ENCODE results near the gene TMOD3.

The TMOD3 gene

DNA sequence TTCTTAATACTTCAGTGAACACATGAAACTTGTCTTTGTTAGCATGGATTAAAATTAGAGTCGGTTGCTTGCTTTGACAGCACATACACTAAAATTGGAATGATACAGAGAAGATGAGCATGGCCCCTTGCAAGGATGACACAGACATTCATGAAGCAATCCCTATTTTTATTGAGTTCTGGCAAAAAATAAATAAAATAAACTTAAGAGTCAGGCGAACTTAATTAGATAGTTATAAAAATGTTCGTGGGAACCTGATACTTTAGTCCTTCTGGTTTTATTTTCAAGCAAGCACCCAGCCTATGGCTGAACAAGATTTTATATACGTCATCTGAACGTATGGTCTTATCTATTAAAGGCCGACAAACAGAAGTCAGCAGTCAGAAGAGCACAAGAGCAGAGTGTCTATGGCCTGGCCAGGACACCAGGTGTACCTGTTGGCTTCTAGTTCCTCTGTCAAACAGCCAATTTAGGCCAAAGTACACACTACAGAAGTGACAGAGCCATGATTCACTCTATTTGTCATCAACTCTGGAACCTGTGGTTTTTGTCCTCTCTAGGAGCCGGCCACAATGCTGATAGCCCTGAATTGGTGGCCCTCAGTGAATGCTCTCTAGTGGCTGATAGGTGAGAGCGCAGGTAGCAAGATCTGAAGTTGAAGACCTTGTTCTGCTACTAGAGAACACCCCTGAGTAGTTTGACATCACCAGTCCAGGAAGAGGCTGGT is 77.8 kb downstream of the TMOD3 start:
- DNase-seq (ENCODE audit: low read depth) = no peak

DNA sequence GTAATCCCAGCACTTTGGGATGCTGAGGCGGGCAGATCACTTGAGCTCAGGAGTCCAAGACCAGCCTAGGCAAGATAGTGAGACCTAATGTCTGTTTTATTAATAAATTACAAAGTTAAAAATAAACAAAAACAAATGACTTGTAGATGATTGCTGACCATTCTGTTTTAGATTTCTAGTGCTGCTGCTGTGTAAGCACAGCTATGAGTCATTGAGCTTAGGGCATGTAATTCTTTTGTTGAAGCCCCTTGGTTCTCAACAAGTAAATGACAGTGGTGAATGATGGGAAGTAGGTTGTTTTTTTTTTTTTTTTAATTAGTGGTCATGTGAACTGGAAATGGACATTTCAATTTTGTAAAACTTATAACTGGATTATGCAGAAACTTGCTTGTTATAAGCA is 78.9 kb downstream of the TMOD3 start:
- DNase-seq (ENCODE audit: low read depth) = no peak

DNA sequence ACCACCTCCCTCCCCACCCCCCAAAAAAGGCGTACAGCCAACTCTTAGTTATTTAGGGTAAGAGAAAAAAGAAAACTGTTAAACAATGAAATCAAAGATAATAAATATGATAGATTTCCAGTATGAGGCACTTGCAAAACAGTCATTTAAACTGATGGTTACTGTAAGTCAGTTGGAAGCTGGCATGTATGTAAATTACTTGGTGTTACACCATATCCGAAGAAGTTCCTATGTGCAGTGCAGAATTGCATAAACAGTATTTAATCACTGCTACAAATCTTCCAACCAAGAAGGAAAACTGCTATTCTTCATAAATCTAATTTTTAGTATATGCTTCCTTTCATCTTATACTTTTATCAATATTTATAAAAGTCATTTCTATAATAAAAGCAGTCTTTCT is 80.1 kb downstream of the TMOD3 start:
- no peak for DNase-seq (ENCODE audit: low read depth)

DNA sequence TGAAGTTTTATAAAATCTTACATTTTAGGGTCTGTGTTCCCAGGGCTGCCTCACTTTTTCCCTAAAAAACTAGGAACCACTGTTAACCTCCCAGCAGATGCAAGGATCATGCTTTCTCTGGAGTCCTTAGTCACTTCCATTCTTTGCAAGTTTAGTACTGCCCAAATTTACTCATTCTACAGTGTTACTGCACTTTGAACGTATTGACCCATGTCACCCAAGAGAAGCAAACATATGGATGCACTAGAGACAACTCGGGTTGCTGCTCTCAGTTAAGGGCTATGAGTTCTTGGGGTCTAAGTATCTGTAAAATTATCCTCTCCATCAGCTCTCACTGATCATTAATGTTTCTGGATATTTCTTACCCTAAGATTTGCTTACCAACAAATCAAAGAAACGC is 83.1 kb downstream of the TMOD3 start:
- no peak for DNase-seq (ENCODE audit: low read depth)

DNA sequence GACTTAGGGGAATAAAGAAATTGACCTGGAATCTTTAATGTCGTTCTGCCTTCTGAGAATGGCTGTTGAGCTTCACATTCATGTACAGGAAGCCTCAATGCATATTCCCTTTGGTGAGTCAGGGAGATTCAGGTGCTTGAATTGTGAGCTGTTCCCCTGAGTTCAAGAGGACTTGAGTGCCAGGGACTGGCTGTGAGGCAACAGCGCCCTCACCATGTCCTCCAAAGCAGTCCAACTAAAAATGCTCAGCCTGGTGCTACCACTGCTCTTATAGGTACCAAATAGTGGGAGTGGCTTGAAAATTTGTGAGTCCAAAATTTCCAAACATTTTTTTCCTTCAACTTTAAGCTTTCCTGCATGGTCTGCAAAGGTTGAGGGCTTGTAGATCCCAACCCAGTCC is 88.0 kb downstream of the TMOD3 start:
- DNase-seq (ENCODE audit: low read depth) = no peak

DNA sequence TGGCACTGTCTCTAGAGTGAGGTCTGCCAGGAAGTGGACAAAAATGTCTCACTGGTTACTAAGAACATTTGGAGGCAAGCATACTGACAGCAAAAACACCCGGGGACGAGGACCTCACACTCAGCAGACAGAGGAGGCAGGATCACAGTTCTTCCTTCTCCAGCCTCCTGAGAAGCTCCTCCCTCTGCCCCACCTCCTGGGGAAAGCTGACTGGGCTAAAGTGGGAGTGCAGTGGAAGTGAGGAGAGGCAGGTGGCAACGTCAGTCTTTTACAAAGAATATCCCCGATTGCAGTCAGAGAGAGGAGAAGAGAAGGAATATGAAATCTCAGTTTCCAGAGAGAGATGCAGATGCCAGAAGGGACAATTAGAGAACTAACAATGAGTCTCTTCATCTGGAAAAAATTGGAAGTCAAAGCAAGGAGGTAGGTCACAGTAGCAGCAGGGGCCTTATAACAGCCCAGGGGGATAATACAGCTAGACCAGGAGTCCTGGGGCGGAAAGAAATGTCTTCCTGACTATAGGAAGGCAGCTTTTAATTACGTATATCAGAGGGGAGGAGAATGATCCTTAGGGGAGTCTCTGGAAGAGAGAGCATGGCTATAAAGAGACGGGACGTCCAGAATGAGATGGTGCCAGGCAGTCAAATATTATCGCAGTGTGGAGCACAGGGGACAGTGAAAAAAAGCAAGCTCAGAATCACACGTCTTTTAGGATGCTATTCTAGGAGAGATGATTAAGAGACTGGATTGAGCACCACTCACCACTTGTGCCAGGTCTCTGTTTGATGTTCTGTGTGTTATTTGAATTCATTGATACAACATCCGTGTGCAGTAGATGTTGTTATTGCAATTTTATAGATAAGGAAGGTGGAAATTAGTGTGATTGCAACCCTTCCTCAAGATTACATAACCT is 95.0 kb downstream of the TMOD3 start:
- DNase-seq (ENCODE audit: low read depth) = no peak

DNA sequence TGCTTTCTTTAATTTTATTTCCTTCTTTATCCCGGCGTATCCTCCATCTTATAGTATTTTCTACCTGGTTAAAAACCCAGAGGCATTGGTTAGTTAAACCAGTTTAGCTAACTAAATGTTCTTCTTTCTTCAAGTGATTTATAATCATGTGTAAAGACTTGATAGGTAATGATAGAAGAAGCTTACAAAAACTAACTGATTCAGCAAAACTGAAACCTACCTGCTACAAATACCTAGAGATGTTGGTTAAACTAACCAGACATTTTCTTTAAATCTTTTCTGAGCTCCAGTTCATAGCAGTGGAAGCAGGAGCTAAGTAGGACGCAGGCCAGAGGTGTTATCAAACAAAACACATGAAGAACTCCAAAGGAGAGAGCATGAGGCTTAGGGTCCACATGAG is 97.4 kb downstream of the TMOD3 start:
- DNase-seq (ENCODE audit: low read depth) = no peak

DNA sequence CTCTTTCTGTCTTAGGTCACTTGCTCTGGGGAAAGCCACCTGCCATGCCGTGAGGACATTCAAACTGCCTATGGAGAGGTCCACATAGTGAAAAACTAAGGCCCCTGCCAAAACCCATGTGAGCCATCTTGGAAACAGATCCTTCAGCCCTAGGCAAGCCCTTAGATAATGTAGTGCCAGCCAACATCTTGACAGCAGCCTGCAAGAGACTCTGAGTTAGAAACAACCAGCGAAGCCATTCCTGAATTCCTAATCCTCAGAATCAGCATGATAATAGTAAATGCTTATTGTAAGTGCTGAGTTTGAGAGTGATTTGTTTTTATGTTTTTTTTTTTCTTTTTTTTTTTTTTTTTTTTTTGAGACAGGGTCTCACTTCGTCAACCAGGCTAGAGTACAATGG is 101.6 kb downstream of the TMOD3 start:
- DNase-seq (ENCODE audit: low read depth) = no peak

DNA sequence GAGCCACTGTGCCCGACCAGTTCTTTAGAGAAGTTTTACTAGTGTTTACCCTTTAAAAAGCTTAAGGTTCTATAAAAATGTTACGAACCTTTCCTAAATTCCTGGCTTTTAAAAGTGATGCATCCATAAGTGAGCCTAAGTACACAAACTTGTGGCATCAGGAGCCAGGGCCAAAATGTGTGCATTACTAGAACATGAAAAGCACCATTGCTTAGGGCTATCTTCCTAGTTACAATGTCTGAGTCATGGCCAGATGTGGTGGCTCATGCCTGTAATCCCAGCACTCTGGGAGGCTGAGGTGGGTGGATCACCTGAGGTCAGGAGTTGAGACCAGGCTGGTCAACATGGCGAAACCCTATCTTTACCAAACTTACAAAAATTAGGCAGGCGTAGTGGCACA is 102.2 kb downstream of the TMOD3 start:
- DNase-seq (ENCODE audit: low read depth) = no peak

DNA sequence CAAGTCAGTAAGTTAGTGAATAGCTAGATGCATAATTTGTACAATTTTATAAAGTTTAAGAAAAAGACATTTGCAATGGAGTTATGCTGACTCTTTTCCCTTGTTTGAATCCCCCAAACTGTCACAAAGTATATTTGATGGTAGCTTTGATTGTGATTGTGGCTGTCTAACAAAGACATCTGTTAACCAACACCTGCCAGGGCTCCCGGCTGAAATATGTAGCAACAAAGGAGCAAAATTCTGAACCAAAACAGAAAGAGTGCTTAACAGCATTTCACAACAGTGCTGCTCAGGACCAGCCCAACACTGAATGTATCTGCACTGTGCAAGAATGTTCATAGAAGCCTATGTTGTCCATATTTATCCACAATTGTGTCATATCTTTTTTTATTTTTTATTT is 102.7 kb downstream of the TMOD3 start:
- DNase-seq (ENCODE audit: low read depth) = no peak

DNA sequence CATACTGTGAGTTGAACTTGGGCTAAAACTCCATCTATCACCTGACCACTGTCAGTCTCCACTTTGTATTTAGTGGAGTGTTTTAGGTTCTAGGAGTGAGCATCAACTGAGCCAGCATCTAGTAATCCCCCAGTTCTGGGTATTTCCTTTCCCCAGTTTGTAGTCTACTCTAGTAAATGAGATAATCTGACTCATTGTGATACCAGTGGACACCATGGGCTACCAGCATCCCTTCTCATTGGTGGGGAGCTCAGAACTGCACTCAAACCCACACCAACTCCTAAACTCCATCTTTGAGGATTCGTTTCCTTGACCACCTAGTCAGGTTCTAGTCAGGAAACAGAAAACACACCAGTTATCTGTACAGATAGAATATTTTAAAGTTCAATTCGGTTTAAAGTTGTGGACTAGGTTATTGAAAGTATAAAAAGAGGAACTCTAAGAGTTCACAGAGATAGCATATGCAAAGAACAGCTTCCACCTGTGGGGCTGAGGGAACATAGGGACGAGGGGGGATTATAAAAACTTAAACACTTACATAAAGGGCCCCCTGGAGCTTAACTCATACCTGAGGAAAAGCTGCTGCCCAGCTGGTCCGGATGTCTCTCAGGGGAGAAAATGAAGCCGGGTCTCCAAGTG is 106.1 kb downstream of the TMOD3 start:
- no peak for DNase-seq (ENCODE audit: low read depth)

DNA sequence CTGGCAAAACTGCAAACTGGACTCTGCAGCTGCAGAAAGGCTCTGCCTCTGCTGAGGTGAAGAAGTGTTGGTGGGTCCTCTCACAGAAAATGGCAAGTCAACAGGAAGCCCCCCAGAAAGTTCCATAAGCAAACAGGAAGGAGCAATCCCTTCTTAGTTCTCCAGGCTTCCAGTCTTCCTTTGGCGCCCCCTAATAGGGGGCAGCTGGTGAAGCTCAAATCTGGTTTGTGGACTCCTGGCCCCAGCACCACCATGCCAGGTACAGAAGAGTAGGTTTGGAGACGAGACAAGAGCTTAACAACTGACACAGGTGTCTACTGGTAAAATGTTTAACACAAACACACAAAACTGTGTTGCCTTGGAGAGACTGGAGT is 106.6 kb downstream of the TMOD3 start:
- DNase-seq (ENCODE audit: low read depth) = no peak

DNA sequence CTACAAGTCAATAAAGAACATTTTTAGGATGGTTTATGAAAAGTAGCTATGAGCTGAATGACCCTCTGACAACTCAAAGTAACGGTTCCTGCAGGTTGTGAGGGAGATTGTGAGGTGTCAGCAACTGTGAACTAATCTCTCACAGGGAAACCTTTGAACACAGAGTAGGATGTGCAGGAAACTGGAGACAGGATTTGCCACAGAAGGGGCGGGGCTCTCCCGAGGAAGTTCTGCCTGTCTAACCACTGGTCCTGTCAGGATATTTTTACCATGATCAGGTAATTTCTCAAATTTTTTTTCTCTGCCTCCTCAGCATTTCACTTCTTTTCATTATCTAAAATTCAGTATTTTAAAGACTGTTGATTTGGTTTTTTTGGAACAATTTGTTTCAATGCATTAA is 108.8 kb downstream of the TMOD3 start:
- no peak for DNase-seq (ENCODE audit: low read depth)

DNA sequence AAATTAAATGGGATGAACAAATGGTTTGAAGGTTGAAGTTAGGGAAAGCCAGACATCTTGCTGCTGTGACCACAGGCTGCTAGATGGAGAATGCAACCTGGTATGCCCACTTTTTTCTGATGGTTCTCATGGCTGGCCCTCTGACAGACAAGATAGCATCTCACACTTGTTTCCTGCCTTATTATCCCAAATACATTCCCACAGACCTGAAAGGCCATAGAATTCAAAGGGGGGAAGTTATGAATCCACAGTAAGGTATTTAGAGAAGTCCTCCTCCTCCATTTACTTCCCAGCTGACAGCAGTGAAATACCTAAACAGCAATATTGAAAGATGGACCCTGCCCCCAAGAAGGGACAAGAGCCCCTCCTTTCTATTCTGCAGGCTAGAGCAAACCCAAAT is 109.8 kb downstream of the TMOD3 start:
- no peak for DNase-seq (ENCODE audit: low read depth)

DNA sequence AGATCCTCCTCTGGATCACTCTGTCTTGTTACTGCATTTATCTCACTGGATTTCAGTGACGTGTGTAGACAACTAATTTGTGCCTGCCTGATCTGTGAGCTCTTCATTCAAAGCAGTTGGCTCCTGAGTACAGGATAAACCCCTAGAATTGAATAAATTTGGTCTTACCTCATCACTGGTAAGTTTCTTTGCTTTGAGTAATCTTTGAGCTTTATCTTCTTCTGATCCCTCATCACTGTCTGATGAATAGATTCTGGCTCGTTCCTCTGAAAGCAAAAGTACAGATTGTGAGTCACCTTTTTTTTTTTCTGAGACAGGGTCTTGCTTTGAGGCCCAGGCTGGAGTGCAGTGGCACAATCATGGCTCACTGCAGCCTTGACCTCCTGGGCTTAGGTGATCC is 117.7 kb downstream of the TMOD3 start:
- no peak for DNase-seq (ENCODE audit: low read depth)

DNA sequence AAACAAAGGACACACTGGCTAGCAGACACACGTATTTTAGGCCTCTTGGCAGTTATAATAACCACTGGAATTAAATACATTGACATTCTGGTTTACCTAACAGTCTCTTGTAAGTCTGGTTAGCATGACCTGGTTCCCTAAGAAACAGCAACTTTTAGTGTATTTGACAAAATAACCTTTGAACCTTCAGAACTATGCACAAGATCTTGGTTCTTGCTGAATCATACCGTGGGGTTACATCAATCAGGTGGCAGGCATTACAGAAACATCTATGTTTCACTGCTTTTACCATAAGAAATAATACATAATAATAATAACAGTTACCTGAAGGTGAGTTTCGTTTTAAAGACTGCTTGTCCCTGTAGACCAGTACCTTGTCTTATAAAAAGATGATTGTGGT is 123.4 kb downstream of the TMOD3 start:
- no peak for DNase-seq (ENCODE audit: low read depth)

DNA sequence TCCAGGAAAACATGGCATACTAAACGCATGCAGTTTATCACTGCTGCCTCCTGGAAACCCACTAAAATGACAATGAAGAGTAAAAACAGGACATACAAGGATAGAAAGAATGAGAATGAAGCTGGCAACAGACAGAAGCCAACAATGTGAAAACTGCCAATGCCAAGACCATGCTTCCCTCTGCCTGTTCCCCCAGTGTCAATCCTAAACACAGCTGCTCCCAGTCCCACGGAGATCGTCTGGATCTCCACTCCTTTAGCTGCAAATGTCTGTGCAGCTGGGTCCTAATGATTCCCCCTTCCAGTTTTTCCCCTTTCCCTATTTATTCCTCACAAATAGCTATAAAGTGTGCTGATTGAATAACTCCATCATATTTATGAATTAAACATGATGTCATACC is 126.1 kb downstream of the TMOD3 start:
- no peak for DNase-seq (ENCODE audit: low read depth)

Data from T follicular helper cell (primary cell).